Osteoblast (primary cell): Measurements from ENCODE around the gene GSC2. TPM values are rescaled to one million over a fixed set of nuclear protein-coding genes. Genes with fewer than 3 reads are reported as not detected.

Source experiments
- DNase-seq: peaks from one replicate; pipeline ENCODE4 v3.0.0; 2011; ENCODE audit warnings: low spot score, mixed read lengths; ENCODE audit not compliant: insufficient read length; ENCODE audit errors: missing footprints
- H2AFZ ChIP-seq: 2 replicates; pipeline ENCODE4 v1.6.0; 2011; ENCODE audit warnings: mild to moderate bottlenecking, low read length
- H3K27ac ChIP-seq: 2 replicates; pipeline ENCODE4 v1.5.1; 2011; ENCODE audit warnings: mild to moderate bottlenecking, low read depth, low read length, moderate library complexity
- H3K27me3 ChIP-seq: 2 replicates; pipeline ENCODE4 v1.6.0; 2012; ENCODE audit warnings: mild to moderate bottlenecking, control low read depth, inconsistent platforms, low read length, moderate library complexity; ENCODE audit not compliant: insufficient read depth
- H3K36me3 ChIP-seq: 2 replicates; pipeline ENCODE4 v1.5.1; 2011; ENCODE audit warnings: mild to moderate bottlenecking, low read length, control low read depth, moderate library complexity; ENCODE audit not compliant: insufficient read depth
- H3K4me1 ChIP-seq: 2 replicates; pipeline ENCODE4 v1.5.1; 2011; ENCODE audit warnings: mild to moderate bottlenecking, low read length, control low read depth, moderate library complexity; ENCODE audit not compliant: insufficient read depth
- H3K4me2 ChIP-seq: 2 replicates; pipeline ENCODE4 v1.6.0; 2011; ENCODE audit warnings: mild to moderate bottlenecking, low read length; ENCODE audit not compliant: insufficient read depth
- H3K4me3 ChIP-seq: fragments of 200-600 bp; sonication (generic); 3 replicates; pipeline ENCODE4 v1.5.1; 2012; ENCODE audit warnings: mild to moderate bottlenecking, low read length, inconsistent platforms; ENCODE audit not compliant: insufficient read depth
- H3K79me2 ChIP-seq: 2 replicates; pipeline ENCODE4 v1.6.0; 2012; ENCODE audit warnings: mild to moderate bottlenecking, low read length, control low read depth, inconsistent platforms; ENCODE audit not compliant: insufficient read depth
- H3K9me3 ChIP-seq: 2 replicates; pipeline ENCODE4 v1.5.1; 2011; ENCODE audit warnings: low read depth, low read length, control low read depth
- H4K20me1 ChIP-seq: 2 replicates; pipeline ENCODE4 v1.6.0; 2012; ENCODE audit warnings: mild to moderate bottlenecking, low read length, control low read depth; ENCODE audit not compliant: insufficient read depth
- CTCF ChIP-seq: IDR thresholded peaks from 2 replicates; pipeline ENCODE4 v1.5.1; 2011; ENCODE audit warnings: mild to moderate bottlenecking, low read depth, low read length, moderate library complexity; ENCODE audit errors: extremely low read depth
- total RNA-seq: library from RNA; depleted of rRNA; stranded (reverse); fragments of >200 nt; gene quantifications from 2 replicates; pipeline ENCODE4 v1.2.3, GENCODE V29; 2012

GSC2 gene
- not detected in 2 replicates for total RNA-seq

- Histone ChIP-seq H3K36me3 (no peaks in the 10 kb centered on the region), H4K20me1 (no peaks in the 10 kb centered on the region), H3K27ac (no peak within 1 kb of the TSS), H3K4me3 (no peak within 1 kb of the TSS), H3K4me1 (no peaks in the 10 kb centered on the region), H3K27me3 (peaks cover 56% of the 10 kb centered on the region), H3K79me2 (no peaks in the 10 kb centered on the region), H2AFZ (no peak within 1 kb of the TSS), H3K4me2 (no peak within 1 kb of the TSS), H3K9me3 (no peaks in the 10 kb centered on the region)
- peak; percentile 79 for DNase-seq
- TF ChIP-seq CTCF, result no peak
Measured at GRCh38 chr22:19149991-19150390, at the start of gene GSC2. Gene GSC2, minus strand, starts transcription at chr22:19150292. Its CDS starts 9 bp downstream, at chr22:19150283.

- Histone ChIP-seq H3K4me2 (no peak overlapping the region), H3K36me3 (no peaks in the 10 kb centered on the region), H3K4me1 (no peaks in the 10 kb centered on the region), H3K9me3 (no peaks in the 10 kb centered on the region), H3K27me3 (no peaks in the 10 kb centered on the region), H2AFZ (no peak overlapping the region), H3K4me3 (no peak overlapping the region), H4K20me1 (no peaks in the 10 kb centered on the region), H3K27ac (no peak overlapping the region), H3K79me2 (no peaks in the 10 kb centered on the region)
- DNase-seq, result peak; percentile 11
- TF ChIP-seq CTCF, result no peak
Measured at GRCh38 chr22:19199479-19199878, 49.4 kb upstream of the GSC2 start.

- peak; percentile 62 for DNase-seq
Measured at GRCh38 chr22:19197997-19198865, 48.1 kb upstream of the GSC2 start.

More at GRCh38 chr22:19197997-19198865, 48.1 kb upstream of the GSC2 start:
- Histone ChIP-seq H3K4me3 (no peak overlapping the region), H3K27ac (no peak overlapping the region), H4K20me1 (no peaks in the 10 kb centered on the region), H3K9me3 (no peaks in the 10 kb centered on the region), H3K79me2 (no peaks in the 10 kb centered on the region), H3K27me3 (no peaks in the 10 kb centered on the region), H3K4me1 (no peaks in the 10 kb centered on the region), H2AFZ (no peak overlapping the region), H3K36me3 (no peaks in the 10 kb centered on the region), H3K4me2 (no peak overlapping the region)
- TF ChIP-seq CTCF, result no peak
